Breast epithelium (tissue), 3 donors: ENCODE measurements around the gene DUS2.
"Not testable (repeated sequence)": the region's sequence is repeated elsewhere in the genome, so short reads cannot be mapped to it uniquely, and the experiment has no call there.

ENCODE experiments used
- CTCF ChIP-seq, 3 donors: fragments of 450-650 bp; IDR thresholded peaks; one replicate each; pipeline ENCODE4 v1.5.1; 2016 to 2017; ENCODE audit warnings: antibody characterized with exemption in 3 of 3, mild to moderate bottlenecking in 3 of 3, moderate library complexity in 3 of 3
- POLR2A ChIP-seq: fragments of 450-650 bp; IDR thresholded peaks from one replicate; pipeline ENCODE4 v1.6.1; 2016; ENCODE audit warnings: antibody characterized with exemption, mild to moderate bottlenecking, moderate library complexity
- POLR2AphosphoS5 ChIP-seq, 3 donors: sonication (generic); formaldehyde crosslinking; IDR thresholded peaks; one replicate each; pipeline ENCODE4 v1.6.1; 2017; ENCODE audit warnings: antibody characterized with exemption in 3 of 3

GRCh38 chr16:67994040-67994408 is 29.1 kb upstream of the DUS2 start:
- not testable (repeated sequence) for TF ChIP-seq POLR2A; CTCF (IDR thresholded peaks at IDR 0.05); POLR2AphosphoS5 (IDR thresholded peaks at IDR 0.05)
